GM12891 (cell line): Measurements from ENCODE around the gene SLC45A1.

ENCODE experiments used
- POLR2A ChIP-seq: IDR thresholded peaks from 2 replicates; pipeline ENCODE4 v1.6.1; 2011; ENCODE audit warnings: low read depth, low read length, control low read depth
- TAF1 ChIP-seq: IDR thresholded peaks from 2 replicates; pipeline ENCODE4 v1.6.1; 2011; ENCODE audit warnings: low read depth, low read length, control low read depth

DNA sequence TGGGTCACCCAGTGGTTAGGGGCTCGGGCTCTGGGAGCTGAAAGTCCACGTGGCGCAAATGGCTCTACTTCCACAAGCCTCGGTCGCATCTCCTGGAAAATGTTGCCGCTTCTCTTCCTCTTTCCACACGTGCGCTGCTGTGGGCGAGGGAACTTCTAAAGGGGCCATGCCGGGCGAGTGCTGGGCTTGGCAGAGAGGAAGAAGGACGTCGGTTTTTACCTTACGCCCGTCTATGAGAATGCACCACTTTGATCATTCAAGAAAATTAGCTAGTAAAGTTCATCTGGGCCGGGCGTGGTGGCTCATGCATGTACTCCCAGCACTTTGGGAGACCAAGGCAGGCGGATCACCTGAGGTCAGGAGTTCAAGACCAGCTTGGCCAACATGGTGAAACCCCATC is 10.4 kb downstream of the SLC45A1 start:
- no peak for TF ChIP-seq TAF1
- no peak for TF ChIP-seq POLR2A
